Adrenal gland (tissue), 12 donors: ENCODE results near the gene HECA. TPM values are rescaled to one million over a fixed set of nuclear protein-coding genes. Genes with fewer than 3 reads are reported as not detected.
A peak's percentile ranks its signal among the peaks of the same experiment; 100 is the strongest.

Experiments
- DNase-seq, 7 donors: peaks; one replicate each; pipeline ENCODE4 v3.0.0-alpha.2; 2019 to 2020
- H3K27ac ChIP-seq, 5 donors: fragments of 200-600 bp; sonication (generic) in 4 of 5; 1 replicate in 3 of 5; 2 replicates in 2 of 5; pipeline versions ENCODE4 v1.5.1 to v1.8.0; 2016 to 2020; ENCODE audit warnings: mild to moderate bottlenecking in 1 of 5
- H3K27me3 ChIP-seq: fragments of 200-600 bp; 2 replicates; pipeline ENCODE4 v1.8.0; 2021
- H3K36me3 ChIP-seq, 2 donors: fragments of 200-600 bp; replicated peaks in 1 of 2; 1 replicate in 1 of 2; 2 replicates in 1 of 2; pipeline versions ENCODE4 v1.5.1 to v1.8.0; 2018 to 2022
- H3K4me1 ChIP-seq, 2 donors: fragments of 200-600 bp; replicated peaks in 1 of 2; 1 replicate in 1 of 2; 2 replicates in 1 of 2; pipeline versions ENCODE4 v1.5.1 to v1.8.0; 2018 to 2021
- H3K4me3 ChIP-seq, 4 donors: fragments of 200-600 bp; sonication (generic) in 3 of 4; one replicate each; pipeline ENCODE4 v1.5.1; 2016 to 2018
- H3K9me3 ChIP-seq, 3 donors: fragments of 200-600 bp; sonication (generic) in 1 of 3; replicated peaks in 1 of 3; 1 replicate in 2 of 3; 2 replicates in 1 of 3; pipeline versions ENCODE4 v1.5.1 to v1.8.0; 2016 to 2021
- POLR2A ChIP-seq, 2 donors: fragments of 450-650 bp; IDR thresholded peaks; one replicate each; pipeline ENCODE4 v1.6.1; 2017; ENCODE audit warnings: antibody characterized with exemption in 2 of 2, mild to moderate bottlenecking in 2 of 2, moderate library complexity in 1 of 2
- WGBS, 4 donors: extraction: QIAGEN DNeasy Blood & Tissue Kit in 2 of 4; methylation state at CpG; one replicate each; pipeline versions ENCODE4 v1.1.5 to v1.1.7; 2013 to 2017; 5-methylcytosine and 5-hydroxymethylcytosine counted together
- intact Hi-C, 2 donors: fragments of 100-400 bp; cut with DNase I; formaldehyde crosslinking; loops; one replicate each; pipeline versions ENCODE4 v1.14.1 to v1.15.0; 2022 to 2023
- polyA plus RNA-seq, 3 donors: library from polyadenylated mRNA; stranded (reverse); fragments of 200-250 nt in 2 of 3; fragments of 350-450 nt in 1 of 3; fragmentation: Illumina TruSeq in 1 of 3; extraction: RNeasy Lipid Tissue Mini Kit (QIAGEN cat#74804) in 1 of 3; gene quantifications; one replicate each; pipeline ENCODE4 v1.2.3, GENCODE V29; 2013 to 2014
- total RNA-seq, 9 donors: library from RNA; depleted of rRNA in 4 of 9; stranded (reverse); fragments of >200 nt in 4 of 9; fragments of 120-200 nt in 1 of 9; fragmentation: NEBNext Ultra II Directional in 1 of 9; extraction: Animal tissue kit (Norgen Biotek cat#: 25700) in 1 of 9; gene quantifications; one replicate each; pipeline versions ENCODE4 v1.1.0 to v1.2.4, GENCODE V29; 2013 to 2023
- TF ChIP-seq, protein P1 (sequence below), 6 experiments: fragments of 450-650 bp in 4 of 6; fragments of 200-600 bp in 2 of 6; sonication (generic) in 1 of 6; IDR thresholded peaks; 1 replicate in 5 of 6; 2 replicates in 1 of 6; pipeline versions ENCODE4 v1.5.1 to v1.8.0; 2016 to 2021; ENCODE audit warnings: antibody characterized with exemption in 6 of 6, mild to moderate bottlenecking in 2 of 6, moderate library complexity in 1 of 6
- donor health status: healthy with polysubstance abuse.
- donor health status: Bipolar disorder and iron deficiency.
- donor health status: DM: yes; HTN: yes; CAD: no.
- donor health status: DM: no; HTN: no; CAD: no.
- donor health status: DM: no; HTN: no; CAD: no.
- donor health status: DM: yes; HTN: yes; CAD: no.

HECA gene
- total and polyA plus RNA-seq, 12 donors = 6.5 to 30.0 (median 21.0) TPM

DNA sequence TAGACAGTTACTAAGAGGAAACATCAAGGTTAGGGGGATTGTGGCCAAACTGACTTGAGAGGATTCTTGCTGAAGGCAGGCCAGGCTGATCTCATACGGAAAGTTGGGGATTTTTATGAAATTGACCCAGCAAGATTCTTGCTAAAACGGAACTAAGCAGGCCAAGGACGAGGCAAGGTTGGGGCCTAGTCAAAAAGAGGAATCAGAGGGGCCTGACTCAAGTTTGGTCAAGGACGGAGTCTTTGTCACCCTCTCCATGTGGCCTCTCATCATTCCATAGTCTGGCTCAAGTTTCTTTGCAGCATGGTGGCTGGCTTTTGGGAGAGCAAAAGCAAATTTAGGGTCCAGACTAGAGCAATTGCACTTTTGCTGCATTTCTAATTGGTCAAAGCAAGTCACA is 7.9 kb upstream of the HECA start:
- intact Hi-C loops = loop anchor here in 1 of 2 donors (5.0 kb wide), 1 partner anchor 235 kb away; no protein-coding TSS in a partner anchor
- TF ChIP-seq, protein P1, sequence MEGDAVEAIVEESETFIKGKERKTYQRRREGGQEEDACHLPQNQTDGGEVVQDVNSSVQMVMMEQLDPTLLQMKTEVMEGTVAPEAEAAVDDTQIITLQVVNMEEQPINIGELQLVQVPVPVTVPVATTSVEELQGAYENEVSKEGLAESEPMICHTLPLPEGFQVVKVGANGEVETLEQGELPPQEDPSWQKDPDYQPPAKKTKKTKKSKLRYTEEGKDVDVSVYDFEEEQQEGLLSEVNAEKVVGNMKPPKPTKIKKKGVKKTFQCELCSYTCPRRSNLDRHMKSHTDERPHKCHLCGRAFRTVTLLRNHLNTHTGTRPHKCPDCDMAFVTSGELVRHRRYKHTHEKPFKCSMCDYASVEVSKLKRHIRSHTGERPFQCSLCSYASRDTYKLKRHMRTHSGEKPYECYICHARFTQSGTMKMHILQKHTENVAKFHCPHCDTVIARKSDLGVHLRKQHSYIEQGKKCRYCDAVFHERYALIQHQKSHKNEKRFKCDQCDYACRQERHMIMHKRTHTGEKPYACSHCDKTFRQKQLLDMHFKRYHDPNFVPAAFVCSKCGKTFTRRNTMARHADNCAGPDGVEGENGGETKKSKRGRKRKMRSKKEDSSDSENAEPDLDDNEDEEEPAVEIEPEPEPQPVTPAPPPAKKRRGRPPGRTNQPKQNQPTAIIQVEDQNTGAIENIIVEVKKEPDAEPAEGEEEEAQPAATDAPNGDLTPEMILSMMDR (IDR thresholded peaks at IDR 0.05) = no peak
- TF ChIP-seq POLR2A (IDR thresholded peaks at IDR 0.05) = no peak

DNA sequence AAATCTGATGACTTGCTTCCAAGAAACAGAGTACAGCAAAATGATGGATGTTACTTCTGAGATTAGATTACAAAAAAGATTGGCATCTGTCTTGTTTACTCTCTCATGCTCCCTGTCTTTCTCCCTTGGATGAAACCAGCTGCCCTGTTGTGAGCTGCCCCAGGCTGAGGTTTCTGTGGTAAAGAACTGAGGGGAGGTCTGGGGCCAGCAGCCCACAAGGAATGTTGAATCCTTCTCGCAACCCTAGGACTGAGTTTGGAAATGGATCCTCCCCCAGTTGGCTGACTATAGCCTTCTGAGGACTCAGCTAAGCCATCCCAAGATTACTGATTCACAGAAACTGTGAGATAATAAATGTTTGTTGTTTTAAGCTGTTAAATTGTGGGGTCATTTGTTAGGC is 5.6 kb upstream of the HECA start:
- Histone ChIP-seq H3K9me3 (no peaks in the 10 kb centered on the region), H3K27ac (no peak overlapping the region), H3K27me3 (no peaks in the 10 kb centered on the region), H3K4me1 (peaks cover 11% of the 10 kb centered on the region in 2 donors), H3K4me3 (no peak overlapping the region), H3K36me3 (no peaks in the 10 kb centered on the region)
- intact Hi-C loops = loop anchor here in 1 of 2 donors (5.0 kb wide), 1 partner anchor 233 kb away; no protein-coding TSS in a partner anchor
- TF ChIP-seq, protein P1 (IDR thresholded peaks at IDR 0.05) = no peak
- TF ChIP-seq POLR2A (IDR thresholded peaks at IDR 0.05) = no peak
- WGBS, 4 donors = 83 to 93% (median 87%) methylated on average over 1 of the region's 1 CpG
- no peak for DNase-seq

More for the DNA sequence above, 7.9 kb upstream of the HECA start:
- Histone ChIP-seq H3K4me1 (peaks cover 11% of the 10 kb centered on the region in 2 donors), H3K36me3 (no peaks in the 10 kb centered on the region), H3K27me3 (no peaks in the 10 kb centered on the region), H3K27ac (peak overlapping the region in 1 of 5 donors; percentile 50), H3K4me3 (no peak overlapping the region), H3K9me3 (no peaks in the 10 kb centered on the region)
- WGBS, 4 donors = 33 to 80% (median 48%) methylated on average over 4 of the region's 4 CpGs
- peak in 2 of 7 donors; percentile 21 to 25 for DNase-seq

DNA sequence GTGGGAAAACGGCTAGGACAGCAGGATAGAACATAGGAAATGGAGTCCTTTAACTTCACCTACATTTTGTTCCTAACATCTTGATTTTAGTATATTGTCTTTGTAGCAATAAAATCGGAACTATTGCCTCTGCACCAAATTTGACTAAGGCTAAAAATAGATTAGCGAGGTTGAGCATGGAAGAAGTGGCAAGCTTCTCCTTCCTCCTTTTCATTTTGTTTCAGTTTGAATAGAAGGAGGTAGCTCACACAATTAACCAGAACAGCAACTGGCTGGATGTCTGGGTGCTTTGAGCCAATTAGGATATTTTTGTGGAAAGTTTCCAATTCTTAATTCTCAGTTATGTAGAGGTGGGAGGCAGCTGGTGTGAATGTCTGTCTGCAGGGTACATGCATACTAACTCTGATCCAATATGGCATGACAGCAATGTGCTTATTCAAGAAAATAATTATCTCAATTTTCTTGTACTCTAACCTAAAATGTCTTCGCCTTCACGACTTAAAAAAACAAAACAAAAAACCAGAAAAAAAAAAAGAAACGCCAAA is 3.1 kb upstream of the HECA start:
- WGBS, 4 donors = 61 to 66% (median 65%) methylated on average over 6 of the region's 6 CpGs
- intact Hi-C loops = loop anchor here in 1 of 2 donors (10.0 kb wide), 1 partner anchor 233 kb away; no protein-coding TSS in a partner anchor

DNA sequence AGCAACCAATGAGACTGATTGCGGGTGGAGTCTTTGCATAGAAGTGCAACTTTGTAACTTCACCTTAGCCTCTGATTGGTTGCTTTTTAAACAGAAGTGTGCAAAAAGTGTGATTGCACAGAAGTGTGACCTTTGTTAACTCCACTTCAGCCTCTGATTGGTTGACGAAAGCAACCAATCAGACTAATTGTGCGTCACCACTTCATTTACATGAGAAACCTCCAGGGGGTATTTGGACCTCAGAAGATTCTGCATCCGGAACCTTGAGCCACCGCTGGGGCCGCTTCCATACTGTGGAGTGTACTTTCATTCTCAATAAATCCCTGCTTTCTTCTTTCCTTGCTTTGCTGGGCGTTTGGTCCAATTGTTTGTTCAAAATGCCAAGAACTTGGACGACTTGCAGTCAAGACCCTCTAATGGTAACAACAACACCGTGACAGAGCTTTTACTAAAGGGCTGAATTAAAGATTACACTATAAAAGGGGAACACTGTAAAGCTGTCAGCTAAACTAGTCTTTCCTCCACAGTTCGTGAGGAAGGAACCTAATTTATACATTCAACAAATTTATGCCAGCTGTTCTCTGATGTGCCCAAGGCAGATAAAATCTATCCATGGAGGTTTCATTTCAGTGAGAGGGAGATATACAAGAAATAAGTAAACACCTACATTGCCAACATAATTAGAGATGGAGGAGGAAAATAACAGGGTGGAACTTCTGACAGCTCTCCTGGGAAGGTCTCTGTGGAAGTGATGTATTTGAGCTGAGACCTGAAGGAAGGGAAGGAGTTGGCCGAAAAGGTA is 1.4 kb upstream of the HECA start:
- WGBS, 4 donors = 74 to 78% (median 76%) methylated on average over 11 of the region's 11 CpGs
- intact Hi-C loops = loop anchor here in 1 of 2 donors (10.0 kb wide), 1 partner anchor 231 kb away; no protein-coding TSS in a partner anchor
- no peak for DNase-seq
- Histone ChIP-seq H3K9me3 (no peaks in the 10 kb centered on the region), H3K27me3 (no peaks in the 10 kb centered on the region), H3K27ac (peak overlapping the region in 2 of 5 donors; percentile 2 to 53), H3K4me1 (peaks cover 0 to 8% of the 10 kb centered on the region in 2 donors), H3K36me3 (no peaks in the 10 kb centered on the region), H3K4me3 (no peak overlapping the region)
- TF ChIP-seq, protein P1 (IDR thresholded peaks at IDR 0.05) = no peak
- TF ChIP-seq POLR2A (IDR thresholded peaks at IDR 0.05) = no peak

More for the DNA sequence above, 3.1 kb upstream of the HECA start:
- no peak overlapping the region for H3K4me3 ChIP-seq
- no peaks in the 10 kb centered on the region for H3K36me3 ChIP-seq
- H3K27me3 ChIP-seq = no peaks in the 10 kb centered on the region
- H3K4me1 ChIP-seq = peaks cover 0 to 3% of the 10 kb centered on the region in 2 donors
- TF ChIP-seq, protein P1 (IDR thresholded peaks at IDR 0.05) = peak in 1 of 6 experiments; percentile 5
- no peak for TF ChIP-seq POLR2A (IDR thresholded peaks at IDR 0.05)
- H3K27ac ChIP-seq = peak overlapping the region in 1 of 5 donors; percentile 35
- no peaks in the 10 kb centered on the region for H3K9me3 ChIP-seq
- no peak for DNase-seq
